H1 (cell line): ENCODE data around the gene FAM13C. TPM values are rescaled to one million over a fixed set of nuclear protein-coding genes. Genes with fewer than 3 reads are reported as not detected.

ENCODE experiments used
- CTCF ChIA-PET: fragments of 300-600 bp; sonication (Branson Sonifier 250); formaldehyde crosslinking; loops from one replicate; lab custom pipeline; 2021; ENCODE audit not compliant: partially characterized antibody; lab: Charles Lee
- POLR2A ChIA-PET: fragments of 300-600 bp; sonication (Branson Sonifier 250); formaldehyde crosslinking; loops from one replicate; lab custom pipeline; 2021; ENCODE audit warnings: inconsistent platforms; ENCODE audit not compliant: partially characterized antibody; lab: Charles Lee
- DNase-seq, 2 experiments: peaks; one replicate each; pipeline versions ENCODE4 v3.0.0 to v3.0.0-alpha.2; 2010 to 2022; ENCODE audit warnings: low spot score in 2 of 2, low read depth in 1 of 2, mixed read lengths in 1 of 2
- FAIRE-seq: peaks from 2 replicates; lab custom pipeline; 2011; peaks lifted over from hg19 to GRCh38; lab: Jason Lieb, UNC
- H2AFZ ChIP-seq: 2 replicates; pipeline ENCODE4 v1.8.1; 2012; ENCODE audit warnings: low read length, inconsistent platforms
- H2AK5ac ChIP-seq: 2 replicates; pipeline ENCODE4 v1.6.1; 2013; ENCODE audit warnings: low read depth, low read length
- H2BK120ac ChIP-seq: replicated peaks from 2 replicates; pipeline ENCODE3; 2013; ENCODE audit warnings: low read depth, low read length, inconsistent platforms
- H2BK12ac ChIP-seq: 2 replicates; pipeline ENCODE4 v1.6.1; 2013; ENCODE audit warnings: low read depth, low read length
- H2BK15ac ChIP-seq: 2 replicates; pipeline ENCODE4 v1.6.1; 2013; ENCODE audit warnings: low read length
- H2BK20ac ChIP-seq: 2 replicates; pipeline ENCODE4 v1.6.1; 2013; ENCODE audit warnings: low read length
- H2BK5ac ChIP-seq: 2 replicates; pipeline ENCODE4 v1.6.1; 2013; ENCODE audit warnings: low read depth, low read length
- H3K14ac ChIP-seq: 2 replicates; pipeline ENCODE4 v1.6.1; 2013; ENCODE audit warnings: inconsistent platforms; ENCODE audit not compliant: insufficient read length
- H3K18ac ChIP-seq: 2 replicates; pipeline ENCODE4 v1.6.1; 2013; ENCODE audit warnings: low read length; ENCODE audit errors: extremely low read depth
- H3K23ac ChIP-seq: 2 replicates; pipeline ENCODE4 v1.6.1; 2013; ENCODE audit warnings: inconsistent platforms; ENCODE audit not compliant: insufficient read length
- H3K23me2 ChIP-seq: 2 replicates; pipeline ENCODE4 v1.6.1; 2013; ENCODE audit warnings: low read depth, low read length
- H3K27ac ChIP-seq: 2 replicates; pipeline ENCODE4 v1.6.1; 2011; ENCODE audit warnings: low read depth, low read length, inconsistent platforms
- H3K27me3 ChIP-seq, 4 experiments: replicated peaks in 1 of 4; 1 replicate in 1 of 4; 2 replicates in 3 of 4; pipeline versions ENCODE4 v1.6.1 to v1.8.1; 2011 to 2013; ENCODE audit warnings: low read length in 3 of 4, mild to moderate bottlenecking in 3 of 4, inconsistent platforms in 2 of 4, mixed read lengths in 2 of 4, moderate library complexity in 1 of 4; ENCODE audit not compliant: control insufficient read depth in 3 of 4, insufficient read depth in 3 of 4; ENCODE audit errors: extremely low read depth in 1 of 4
- H3K36me3 ChIP-seq, 4 experiments: 2 replicates each; pipeline versions ENCODE4 v1.6.1 to v1.8.1; 2011 to 2013; ENCODE audit warnings: mild to moderate bottlenecking in 4 of 4, low read length in 3 of 4, moderate library complexity in 2 of 4, control low read depth in 1 of 4, inconsistent platforms in 1 of 4; ENCODE audit not compliant: insufficient read depth in 4 of 4, control insufficient read depth in 2 of 4
- H3K4ac ChIP-seq: replicated peaks from 2 replicates; pipeline ENCODE3; 2013; ENCODE audit warnings: low read length, low read depth, mixed read lengths, inconsistent platforms; ENCODE audit not compliant: insufficient read length
- H3K4me1 ChIP-seq, 4 experiments: replicated peaks in 1 of 4; 1 replicate in 1 of 4; 2 replicates in 3 of 4; pipeline versions ENCODE4 v1.6.1 to v1.8.1; 2011 to 2013; ENCODE audit warnings: low read length in 3 of 4, inconsistent platforms in 2 of 4, mixed read lengths in 1 of 4; ENCODE audit not compliant: insufficient read depth in 4 of 4, control insufficient read depth in 3 of 4
- H3K4me2 ChIP-seq, 2 experiments: 2 replicates each; pipeline versions ENCODE4 v1.6.1 to v1.8.1; 2011 to 2013; ENCODE audit warnings: low read depth in 2 of 2, low read length in 2 of 2, control low read depth in 1 of 2, inconsistent platforms in 1 of 2, mild to moderate bottlenecking in 1 of 2; ENCODE audit not compliant: insufficient read depth in 1 of 2
- H3K4me3 ChIP-seq, 4 experiments: fragments of 200-600, 300-600 bp in 1 of 4; sonication (generic), shearing (Covaris generic), sonication (Bioruptor Twin) in 1 of 4; 2 replicates each; pipeline versions ENCODE4 v1.5.1 to v1.8.1; 2011 to 2016; ENCODE audit warnings: low read length in 4 of 4, low read depth in 3 of 4, control low read depth in 2 of 4, inconsistent platforms in 2 of 4, mild to moderate bottlenecking in 2 of 4, mixed read lengths in 1 of 4, moderate library complexity in 1 of 4; ENCODE audit not compliant: insufficient read depth in 2 of 4; ENCODE audit errors: extremely low read depth in 1 of 4
- H3K56ac ChIP-seq: replicated peaks from 2 replicates; pipeline ENCODE3; 2013; ENCODE audit warnings: low read depth, mild to moderate bottlenecking, mixed read lengths, low read length, inconsistent platforms; ENCODE audit not compliant: insufficient read length
- H3K79me1 ChIP-seq: 2 replicates; pipeline ENCODE4 v1.6.1; 2013; ENCODE audit warnings: low read depth, low read length, control low read depth
- H3K79me2 ChIP-seq, 2 experiments: 2 replicates each; pipeline versions ENCODE4 v1.6.1 to v1.8.1; 2012 to 2013; ENCODE audit warnings: low read length in 2 of 2, mild to moderate bottlenecking in 2 of 2, inconsistent platforms in 1 of 2; ENCODE audit not compliant: insufficient read depth in 2 of 2, control insufficient read depth in 1 of 2
- H3K9ac ChIP-seq, 4 experiments: replicated peaks in 1 of 4; 1 replicate in 1 of 4; 2 replicates in 3 of 4; pipeline versions ENCODE4 v1.6.1 to v1.8.1; 2011 to 2013; ENCODE audit warnings: low read depth in 3 of 4, low read length in 3 of 4, control low read depth in 2 of 4, mild to moderate bottlenecking in 2 of 4, moderate library complexity in 2 of 4, inconsistent platforms in 1 of 4; ENCODE audit errors: extremely low read depth in 1 of 4
- H3K9me3 ChIP-seq, 2 experiments: 2 replicates each; pipeline versions ENCODE4 v1.6.1 to v1.8.1; 2012 to 2013; ENCODE audit warnings: mild to moderate bottlenecking in 2 of 2, moderate library complexity in 2 of 2, control low read depth in 1 of 2, inconsistent platforms in 1 of 2, low read depth in 1 of 2, low read length in 1 of 2, mixed read lengths in 1 of 2; ENCODE audit not compliant: insufficient read depth in 2 of 2
- H4K20me1 ChIP-seq, 2 experiments: replicated peaks in 1 of 2; 2 replicates each; pipeline versions ENCODE3 to v1.8.1; 2011 to 2013; ENCODE audit warnings: inconsistent platforms in 2 of 2, low read length in 2 of 2, mild to moderate bottlenecking in 1 of 2; ENCODE audit not compliant: insufficient read depth in 2 of 2, control insufficient read depth in 1 of 2
- H4K5ac ChIP-seq: 2 replicates; pipeline ENCODE4 v1.6.1; 2013; ENCODE audit warnings: low read length, low read depth, mixed read lengths, inconsistent platforms; ENCODE audit not compliant: insufficient read length
- H4K8ac ChIP-seq: 2 replicates; pipeline ENCODE4 v1.8.0; 2013; ENCODE audit warnings: mild to moderate bottlenecking, moderate library complexity, low read length, inconsistent platforms; ENCODE audit not compliant: insufficient read depth; ENCODE audit errors: extremely low read depth
- H4K91ac ChIP-seq: replicated peaks from 2 replicates; pipeline ENCODE3; 2013; ENCODE audit warnings: low read length, mixed read lengths, inconsistent platforms; ENCODE audit not compliant: insufficient read length
- CHD1 ChIP-seq: IDR thresholded peaks from 2 replicates; pipeline ENCODE4 v1.6.1; 2012; ENCODE audit warnings: low read depth, low read length, improper control_type of control experiment
- JUND ChIP-seq: IDR thresholded peaks from 2 replicates; pipeline ENCODE4 v1.6.1; 2011; ENCODE audit warnings: mild to moderate bottlenecking, improper control_type of control experiment, low read length
- KDM5A ChIP-seq: fragments of 200-600 bp; IDR thresholded peaks from 2 replicates; pipeline ENCODE4 v1.7.1; 2012; ENCODE audit warnings: mild to moderate bottlenecking, low read length, inconsistent platforms, mixed read lengths
- WGBS, 2 experiments: shearing (Covaris generic) in 1 of 2; methylation state at CpG; one replicate each; pipeline versions ENCODE4 v1.1.6 to v1.1.7; 2013 to 2015; ENCODE audit warnings: low lambda C conversion rate in 2 of 2, mixed read lengths in 2 of 2, inconsistent platforms in 1 of 2, low coverage in 1 of 2, missing lambda C conversion rate in 1 of 2; ENCODE audit not compliant: insufficient replicate concordance in 2 of 2, insufficient coverage in 1 of 2, insufficient read length in 1 of 2; ENCODE audit errors: extremely low coverage in 1 of 2, missing lambda C conversion rate in 1 of 2; 5-methylcytosine and 5-hydroxymethylcytosine counted together
- polyA plus RNA-seq, 7 experiments: library from polyadenylated mRNA; depleted of rRNA in 3 of 7; stranded (reverse) in 5 of 7; unstranded in 2 of 7; fragments of >200 nt in 5 of 7; fragments of 200-250 nt in 2 of 7; gene quantifications; 1 replicate in 5 of 7; 2 replicates in 1 of 7; 4 replicates in 1 of 7; pipeline versions ENCODE4 v1.2.1 to v1.2.3, GENCODE V29; 2011 to 2013; ENCODE audit warnings: missing spikeins in 2 of 7, mixed read lengths in 2 of 7
- total RNA-seq: library from RNA; stranded (reverse); fragmentation: NEBNext Ultra II Directional; extraction: Animal tissue kit (Norgen Biotek cat#: 25700); gene quantifications from 2 replicates; pipeline ENCODE4 v1.2.1, GENCODE V29; 2021
- TF ChIP-seq, protein P1 (sequence below): IDR thresholded peaks from 2 replicates; pipeline ENCODE4 v1.6.1; 2011; ENCODE audit warnings: low read depth, mild to moderate bottlenecking, low read length; ENCODE audit not compliant: insufficient read depth

The FAM13C gene
- total and polyA plus RNA-seq, 2 of the 8 experiments (the other 6 are each of a cell fraction or from before 2014, with no cell fraction given): 0.56 to 0.62 TPM

- H3K23ac ChIP-seq: no peak overlapping the region
- H3K9ac ChIP-seq: no peak overlapping the region
- no peak overlapping the region for H4K5ac ChIP-seq
- H2BK120ac ChIP-seq: no peak overlapping the region
- no peaks in the 10 kb centered on the region for H3K79me1 ChIP-seq
- no peak overlapping the region for H3K4me2 ChIP-seq
- no peak overlapping the region for H3K56ac ChIP-seq
- ChIA-PET CTCF (interaction anchor here (0.7 to 1.0 kb wide), 2 partner anchors 10 to 233 kb away, joined by 3 read pairs; no protein-coding TSS in a partner anchor), POLR2A (no interaction called here)
- H2BK15ac ChIP-seq: no peak overlapping the region
- no peaks in the 10 kb centered on the region; a peak in 1 of 4 replicates for H3K9me3 ChIP-seq
- FAIRE-seq: no peak
- H3K27ac ChIP-seq: no peak overlapping the region
- WGBS, 2 experiments: 93% methylated on average over 1 of the region's 1 CpG; no CpG with 5 or more reads in 1 of the 2 experiments
- no peak overlapping the region for H3K14ac ChIP-seq
- no peak overlapping the region for H2AK5ac ChIP-seq
- H4K8ac ChIP-seq: no peak overlapping the region
- H3K4me1 ChIP-seq: no peaks in the 10 kb centered on the region
- no peak overlapping the region for H3K4ac ChIP-seq
- no peaks in the 10 kb centered on the region; a peak in 1 of 8 replicates for H3K36me3 ChIP-seq
- H2BK12ac ChIP-seq: no peak overlapping the region
- no peak overlapping the region for H2BK5ac ChIP-seq
- no peak overlapping the region for H2BK20ac ChIP-seq
- H3K4me3 ChIP-seq: no peak overlapping the region
- H4K91ac ChIP-seq: no peak overlapping the region
- H3K23me2 ChIP-seq: no peaks in the 10 kb centered on the region; the same call in 1 of the 2 replicates
- no peaks in the 10 kb centered on the region for H3K27me3 ChIP-seq
- no peak overlapping the region for H2AFZ ChIP-seq
- no peak overlapping the region for H3K18ac ChIP-seq
- no peaks in the 10 kb centered on the region for H3K79me2 ChIP-seq
- no peaks in the 10 kb centered on the region for H4K20me1 ChIP-seq
- DNase-seq: no peak
- TF ChIP-seq JUND (no peak), CHD1 (no peak), KDM5A (no peak)
- TF ChIP-seq, protein P1, sequence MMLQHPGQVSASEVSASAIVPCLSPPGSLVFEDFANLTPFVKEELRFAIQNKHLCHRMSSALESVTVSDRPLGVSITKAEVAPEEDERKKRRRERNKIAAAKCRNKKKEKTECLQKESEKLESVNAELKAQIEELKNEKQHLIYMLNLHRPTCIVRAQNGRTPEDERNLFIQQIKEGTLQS: no peak
Measured at GRCh38 chr10:59383436-59383835, 21.1 kb upstream of the FAM13C start.
